CD4-positive, alpha-beta T cell (primary cell): Measurements from ENCODE around the gene SNCAIP. TPM values are rescaled to one million over a fixed set of nuclear protein-coding genes. Genes with fewer than 3 reads are reported as not detected.

Experiments used
- ATAC-seq: fragments of 200-7000 bp; cut with Tn5 transposase; one replicate; pipeline ENCODE4 v1.10.0; 2022; ENCODE audit warnings: mild to moderate bottlenecking; ENCODE audit not compliant: poor library complexity
- CTCF ChIA-PET: fragments of 350-600 bp; sonication (Branson Sonifier 250); formaldehyde crosslinking; loops from one replicate; lab custom pipeline; 2021; ENCODE audit warnings: antibody characterized with exemption, inconsistent platforms; lab: Charles Lee
- POLR2A ChIA-PET: fragments of 350-600 bp; sonication (Branson Sonifier 250); formaldehyde crosslinking; loops from one replicate; lab custom pipeline; 2021; ENCODE audit warnings: antibody characterized with exemption, inconsistent platforms; lab: Charles Lee
- DNase-seq, 14 experiments: peaks; one replicate each; pipeline ENCODE4 v3.0.0-alpha.2; 2013 to 2020; ENCODE audit warnings: mixed read lengths in 2 of 14
- H3K27ac ChIP-seq, 2 donors: one replicate each; pipeline versions ENCODE4 v1.5.1 to v1.7.0; 2013; ENCODE audit warnings: low read length in 2 of 2, low read depth in 1 of 2, mild to moderate bottlenecking in 1 of 2
- H3K27me3 ChIP-seq, 2 experiments: 1 replicate in 1 of 2; 2 replicates in 1 of 2; pipeline versions ENCODE4 v1.6.1 to v1.7.0; 2013; ENCODE audit warnings: low read length in 2 of 2, control low read depth in 1 of 2, mild to moderate bottlenecking in 1 of 2, moderate library complexity in 1 of 2; ENCODE audit not compliant: insufficient read depth in 2 of 2, control insufficient read depth in 1 of 2
- H3K36me3 ChIP-seq: one replicate; pipeline ENCODE4 v1.6.1; 2013; ENCODE audit warnings: low read length, control low read depth; ENCODE audit not compliant: insufficient read depth
- H3K4me1 ChIP-seq: one replicate; pipeline ENCODE4 v1.6.1; 2013; ENCODE audit warnings: low read length, control low read depth; ENCODE audit not compliant: insufficient read depth
- H3K4me3 ChIP-seq: one replicate; pipeline ENCODE4 v1.5.1; 2013; ENCODE audit warnings: mild to moderate bottlenecking, low read length, moderate library complexity
- H3K9me3 ChIP-seq, 2 experiments: 1 replicate in 1 of 2; 2 replicates in 1 of 2; pipeline versions ENCODE4 v1.6.1 to v1.7.0; 2013; ENCODE audit warnings: low read length in 2 of 2, mild to moderate bottlenecking in 2 of 2, control low read depth in 1 of 2, moderate library complexity in 1 of 2; ENCODE audit not compliant: control insufficient read depth in 1 of 2, insufficient read depth in 1 of 2
- H3K27ac Mint-ChIP-seq: one replicate; pipeline ENCODE4 v1.8.0; 2020; ENCODE audit warnings: mixed read lengths
- H3K27me3 Mint-ChIP-seq: one replicate; pipeline ENCODE4 v1.8.0; 2021; ENCODE audit warnings: mixed read lengths
- H3K36me3 Mint-ChIP-seq: one replicate; pipeline ENCODE4 v1.8.0; 2021; ENCODE audit warnings: low read depth, mixed read lengths
- H3K4me1 Mint-ChIP-seq: one replicate; pipeline ENCODE4 v1.8.0; 2021; ENCODE audit warnings: low read depth, mixed read lengths
- H3K4me3 Mint-ChIP-seq: one replicate; pipeline ENCODE4 v1.8.0; 2020; ENCODE audit warnings: mild to moderate bottlenecking, mixed read lengths
- H3K9me3 Mint-ChIP-seq: one replicate; pipeline ENCODE4 v1.8.0; 2020; ENCODE audit warnings: mixed read lengths
- CTCF ChIP-seq: fragments of 200-600 bp; IDR thresholded peaks from one replicate; pipeline ENCODE4 v1.8.0; 2022; ENCODE audit warnings: antibody characterized with exemption, mild to moderate bottlenecking
- intact Hi-C, 2 experiments: fragments of 100-400 bp; cut with DNase I in 1 of 2; cut with micrococcal nuclease in 1 of 2; formaldehyde crosslinking; loops; one replicate each; pipeline versions ENCODE4 v1.15.1 to v1.9.0; 2023 to 2025; cut with DNase I, micrococcal nuclease
- total RNA-seq, 174 experiments: library from RNA in 2 of 174; stranded (reverse) in 2 of 174; gene quantifications; one replicate each; pipeline ENCODE4 v1.2.3 and lab custom pipeline; 2021 to 2026

The SNCAIP gene
- total RNA-seq, 2 experiments from 2014 or later: not detected

DNA sequence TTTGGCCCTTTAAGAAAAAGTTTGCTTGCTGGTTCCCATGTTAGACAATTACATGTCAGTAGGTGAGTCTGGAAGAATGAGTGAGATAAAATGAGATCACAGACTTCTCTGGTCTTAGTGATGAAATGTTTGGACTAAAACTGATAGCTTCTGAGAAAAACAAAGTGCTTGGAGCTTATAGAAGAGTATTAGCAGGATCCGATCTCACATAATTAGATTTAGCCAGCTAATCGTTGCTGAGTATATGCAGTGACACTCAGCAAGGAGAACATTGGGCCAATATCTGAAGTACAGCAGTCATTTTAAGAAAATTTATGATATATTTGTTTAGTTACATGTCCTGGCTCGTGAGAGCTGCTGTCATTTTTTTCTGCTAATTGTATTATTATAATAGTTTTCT, 135.8 kb downstream of the SNCAIP start:
- Histone ChIP-seq H3K9me3 (peaks cover 0 to 5% of the 10 kb centered on the region in 2 experiments), H3K4me1 (no peaks in the 10 kb centered on the region), H3K36me3 (no peaks in the 10 kb centered on the region), H3K4me3 (no peak overlapping the region), H3K27ac (no peak overlapping the region), H3K27me3 (no peaks in the 10 kb centered on the region)
- Mint-ChIP-seq H3K4me3 (no peak overlapping the region), H3K36me3 (no peaks in the 10 kb centered on the region), H3K9me3 (no peaks in the 10 kb centered on the region), H3K27me3 (no peaks in the 10 kb centered on the region), H3K27ac (no peak overlapping the region), H3K4me1 (no peaks in the 10 kb centered on the region)
- TF ChIP-seq CTCF: no peak
- ATAC-seq (no peak), DNase-seq (no peak)
- ChIA-PET CTCF (no interaction called here), POLR2A (no interaction called here)
- intact Hi-C loops: no loop called here

DNA sequence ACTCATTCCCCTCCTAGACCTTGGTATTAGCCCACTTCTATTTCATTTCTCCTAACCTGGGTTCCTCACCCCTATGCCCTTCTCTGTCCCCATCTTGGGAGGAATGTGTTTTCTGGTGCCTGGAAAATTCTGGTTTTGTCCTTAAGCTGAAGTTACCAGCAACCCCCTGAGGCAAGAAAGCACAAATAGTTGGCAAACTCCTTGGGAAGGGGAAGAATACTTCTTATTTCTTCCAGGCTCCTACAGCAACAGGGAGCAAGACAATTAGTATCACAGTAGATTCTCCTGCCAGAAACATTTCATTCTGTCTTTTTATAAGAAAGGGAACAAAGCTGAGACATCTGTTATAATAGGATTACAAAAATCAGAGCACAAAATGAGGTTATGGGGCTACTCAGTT, 142.5 kb downstream of the SNCAIP start:
- no peak overlapping the region for H3K27ac ChIP-seq
- intact Hi-C loops: no loop called here
- H3K27me3 ChIP-seq: no peaks in the 10 kb centered on the region
- no peak for ATAC-seq
- no peaks in the 10 kb centered on the region for H3K4me1 ChIP-seq
- ChIA-PET POLR2A (no interaction called here), CTCF (no interaction called here)
- TF ChIP-seq CTCF: no peak
- Mint-ChIP-seq H3K4me3 (no peak overlapping the region), H3K4me1 (no peaks in the 10 kb centered on the region), H3K36me3 (no peaks in the 10 kb centered on the region), H3K27ac (no peak overlapping the region), H3K9me3 (no peaks in the 10 kb centered on the region), H3K27me3 (peaks cover 4% of the 10 kb centered on the region)
- H3K36me3 ChIP-seq: no peaks in the 10 kb centered on the region
- peaks cover 0 to 5% of the 10 kb centered on the region in 2 experiments for H3K9me3 ChIP-seq
- H3K4me3 ChIP-seq: no peak overlapping the region
- DNase-seq: no peak

DNA sequence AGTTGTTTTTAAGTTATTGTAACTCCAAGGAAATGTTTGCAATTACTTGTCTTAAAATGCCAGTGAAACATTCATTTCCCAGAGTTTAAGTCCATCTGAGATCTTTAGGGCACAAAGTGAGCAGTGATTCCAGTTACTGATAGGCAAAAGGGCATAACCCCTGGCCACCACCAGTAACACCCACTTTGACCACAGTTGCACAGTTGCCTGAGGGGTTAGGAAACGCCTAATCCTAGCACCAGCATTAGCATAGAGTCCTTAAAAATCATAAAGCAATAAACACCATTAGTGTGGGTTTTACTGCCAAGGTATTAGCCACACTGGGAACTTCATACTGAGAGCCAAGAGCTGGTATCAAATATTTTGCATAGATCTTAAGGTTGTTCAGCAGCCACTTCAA, 143.9 kb downstream of the SNCAIP start:
- Histone ChIP-seq H3K27ac (no peak overlapping the region), H3K27me3 (no peaks in the 10 kb centered on the region), H3K4me3 (no peak overlapping the region), H3K9me3 (peaks cover 0 to 2% of the 10 kb centered on the region in 2 experiments), H3K36me3 (no peaks in the 10 kb centered on the region), H3K4me1 (no peaks in the 10 kb centered on the region)
- Mint-ChIP-seq H3K36me3 (no peaks in the 10 kb centered on the region), H3K27me3 (peaks cover 4% of the 10 kb centered on the region), H3K9me3 (no peaks in the 10 kb centered on the region), H3K4me1 (no peaks in the 10 kb centered on the region), H3K4me3 (no peak overlapping the region), H3K27ac (no peak overlapping the region)
- ChIA-PET POLR2A (no interaction called here), CTCF (no interaction called here)
- intact Hi-C loops: no loop called here
- ATAC-seq (no peak), DNase-seq (no peak)
- TF ChIP-seq CTCF: no peak
